IMR-90 (cell line): ENCODE data around the gene DCANP1. TPM values are rescaled to one million over a fixed set of nuclear protein-coding genes. Genes with fewer than 3 reads are reported as not detected.
A peak's percentile ranks its signal among the peaks of the same experiment; 100 is the strongest.

ENCODE experiments used
- ATAC-seq: fragments of 200-7000 bp; cut with Tn5 transposase; 2 replicates; pipeline ENCODE4 v1.9.1; 2020; ENCODE audit warnings: low read depth, mild to moderate bottlenecking, moderate library complexity
- BruUV-seq: library from RNA; stranded (reverse); fragments of 400-500 nt; replicated peaks from 2 replicates; lab custom pipeline; 2021; lab: Mats Ljungman, UMichigan
- CTCF ChIA-PET: fragments of 300-600 bp; formaldehyde crosslinking; extraction: SDS; loops from one replicate; lab custom pipeline; 2021; ENCODE audit warnings: antibody characterized with exemption; lab: Yijun Ruan, JAX
- POLR2A ChIA-PET: fragments of 300-600 bp; sonication (Branson Sonifier 250); formaldehyde crosslinking; loops from one replicate; lab custom pipeline; 2022; ENCODE audit warnings: antibody characterized with exemption; ENCODE audit not compliant: unreplicated experiment; lab: Charles Lee
- DNase-seq: peaks from one replicate; pipeline ENCODE4 v3.0.0; 2013
- H2AFZ ChIP-seq: replicated peaks from 2 replicates; pipeline ENCODE3; 2013; ENCODE audit warnings: low read length, mild to moderate bottlenecking; ENCODE audit not compliant: poor library complexity
- H2AK5ac ChIP-seq: 2 replicates; pipeline ENCODE4 v1.6.1; 2013; ENCODE audit warnings: low read depth, low read length, inconsistent platforms
- H2AK9ac ChIP-seq: replicated peaks from 2 replicates; pipeline ENCODE3; 2013; ENCODE audit warnings: mild to moderate bottlenecking, low read depth, low read length, moderate library complexity; ENCODE audit not compliant: poor library complexity
- H2BK120ac ChIP-seq: 2 replicates; pipeline ENCODE4 v1.6.1; 2013; ENCODE audit warnings: low read depth, low read length, inconsistent platforms
- H2BK15ac ChIP-seq: 3 replicates; pipeline ENCODE4 v1.6.1; 2013; ENCODE audit warnings: low read depth, low read length, inconsistent platforms
- H2BK20ac ChIP-seq: 2 replicates; pipeline ENCODE4 v1.6.1; 2013; ENCODE audit warnings: low read depth, mild to moderate bottlenecking, inconsistent platforms, low read length, moderate library complexity
- H2BK5ac ChIP-seq: 2 replicates; pipeline ENCODE4 v1.6.1; 2013; ENCODE audit warnings: mild to moderate bottlenecking, low read depth, low read length, inconsistent platforms; ENCODE audit not compliant: poor library complexity, severe bottlenecking
- H3K14ac ChIP-seq: replicated peaks from 2 replicates; pipeline ENCODE4 v1.6.1; 2013; ENCODE audit warnings: low read depth, low read length, inconsistent platforms
- H3K18ac ChIP-seq: 2 replicates; pipeline ENCODE4 v1.6.1; 2013; ENCODE audit warnings: low read depth, low read length, control low read depth
- H3K23ac ChIP-seq: 2 replicates; pipeline ENCODE4 v1.6.1; 2013; ENCODE audit warnings: low read depth, low read length, inconsistent platforms
- H3K27ac ChIP-seq: 2 replicates; pipeline ENCODE4 v1.5.1; 2013; ENCODE audit warnings: mild to moderate bottlenecking, control low read depth, low read length; ENCODE audit not compliant: insufficient read depth
- H3K27me3 ChIP-seq: 2 replicates; pipeline ENCODE4 v1.6.1; 2013; ENCODE audit warnings: low read length; ENCODE audit not compliant: control insufficient read depth, insufficient read depth
- H3K36me3 ChIP-seq: 2 replicates; pipeline ENCODE4 v1.6.1; 2013; ENCODE audit warnings: low read length, mixed read lengths; ENCODE audit not compliant: control insufficient read depth, insufficient read depth
- H3K4ac ChIP-seq: 2 replicates; pipeline ENCODE4 v1.6.1; 2013; ENCODE audit warnings: low read depth, low read length, inconsistent platforms
- H3K4me1 ChIP-seq: 2 replicates; pipeline ENCODE4 v1.6.1; 2013; ENCODE audit warnings: low read length, mixed read lengths; ENCODE audit not compliant: control insufficient read depth, insufficient read depth
- H3K4me2 ChIP-seq: 2 replicates; pipeline ENCODE4 v1.6.1; 2013; ENCODE audit warnings: low read depth, mild to moderate bottlenecking, control low read depth, low read length, moderate library complexity
- H3K4me3 ChIP-seq: 2 replicates; pipeline ENCODE4 v1.5.1; 2013; ENCODE audit warnings: low read depth, mild to moderate bottlenecking, control low read depth, low read length, moderate library complexity; ENCODE audit not compliant: insufficient read depth
- H3K56ac ChIP-seq: 2 replicates; pipeline ENCODE4 v1.6.1; 2013; ENCODE audit warnings: low read length, inconsistent platforms; ENCODE audit not compliant: insufficient read depth; ENCODE audit errors: extremely low read depth
- H3K79me1 ChIP-seq, 2 experiments: 2 replicates each; pipeline ENCODE4 v1.6.1; 2013; ENCODE audit warnings: low read length in 2 of 2, inconsistent platforms in 1 of 2, low read depth in 1 of 2
- H3K9ac ChIP-seq: 2 replicates; pipeline ENCODE4 v1.6.1; 2013; ENCODE audit warnings: low read depth, low read length, control low read depth
- H3K9me1 ChIP-seq: 2 replicates; pipeline ENCODE4 v1.6.1; 2013; ENCODE audit warnings: low read length, inconsistent platforms; ENCODE audit not compliant: insufficient read depth
- H3K9me3 ChIP-seq: 2 replicates; pipeline ENCODE4 v1.6.1; 2013; ENCODE audit warnings: low read length; ENCODE audit not compliant: control insufficient read depth, insufficient read depth
- H4K20me1 ChIP-seq: 2 replicates; pipeline ENCODE4 v1.6.1; 2013; ENCODE audit warnings: low read length, inconsistent platforms; ENCODE audit not compliant: insufficient read depth
- H4K5ac ChIP-seq: 2 replicates; pipeline ENCODE4 v1.6.1; 2013; ENCODE audit warnings: mild to moderate bottlenecking, low read depth, low read length, control low read depth
- H4K8ac ChIP-seq, 2 experiments: 2 replicates each; pipeline ENCODE4 v1.6.1; 2013; ENCODE audit warnings: low read depth in 2 of 2, low read length in 2 of 2, control low read depth in 1 of 2, inconsistent platforms in 1 of 2
- H4K91ac ChIP-seq: 2 replicates; pipeline ENCODE4 v1.6.1; 2013; ENCODE audit warnings: low read depth, low read length, inconsistent platforms; ENCODE audit not compliant: insufficient read depth
- CEBPB ChIP-seq: IDR thresholded peaks from 2 replicates; pipeline ENCODE4 v1.6.1; 2012; ENCODE audit warnings: low read depth, low read length, improper control_type of control experiment
- CTCF ChIP-seq: conservative IDR thresholded peaks from 2 replicates; pipeline ENCODE4 v1.5.1; 2012; ENCODE audit warnings: mild to moderate bottlenecking, low read depth, low read length, improper control_type of control experiment
- RAD21 ChIP-seq: IDR thresholded peaks from 2 replicates; pipeline ENCODE4 v1.6.1; 2012; ENCODE audit warnings: low read length, improper control_type of control experiment
- WGBS, 2 experiments: methylation state at CpG; one replicate each; pipeline versions ENCODE4 v1.1.5 to v1.1.7; 2013; ENCODE audit warnings: missing lambda C conversion rate in 2 of 2; ENCODE audit not compliant: insufficient read length in 1 of 2; ENCODE audit errors: extremely low coverage in 2 of 2; 5-methylcytosine and 5-hydroxymethylcytosine counted together
- dilution Hi-C: fragments of 300-500 bp; cut with HindIII; formaldehyde crosslinking; loops from one replicate; pipeline ENCODE4 v1.14.3; 2018; ENCODE audit warnings: low sequenced_read_pairs; ENCODE audit not compliant: unreplicated experiment
- in situ Hi-C: fragments of 300-500 bp; cut with MboI; formaldehyde crosslinking; loops from 3 replicates; pipeline ENCODE4 v1.14.3; 2019; ENCODE audit warnings: low sequenced_read_pairs, inconsistent platforms, mixed read lengths
- intact Hi-C: fragments of 100-400 bp; cut with micrococcal nuclease; formaldehyde crosslinking; loops from 2 replicates; pipeline ENCODE4 v1.10.0; 2022
- polyA plus RNA-seq, 3 experiments: library from polyadenylated mRNA; depleted of rRNA; stranded (reverse); fragments of >200 nt; gene quantifications; 2 replicates each; pipeline ENCODE4 v1.2.3, GENCODE V29; 2012; ENCODE audit warnings: low replicate concordance in 1 of 3
- total RNA-seq: library from RNA; depleted of rRNA; stranded (reverse); fragments of >200 nt; gene quantifications from 2 replicates; pipeline ENCODE4 v1.2.3, GENCODE V29; 2012

Gene DCANP1
- total and polyA plus RNA-seq, 2 of the 4 experiments (the other 2 are of a cell fraction) = not detected

GRCh38 chr5:135436951-135437418, 10.2 kb downstream of the DCANP1 start:
- POLR2A ChIA-PET = no interaction called here
- TF ChIP-seq CEBPB = no peak
- TF ChIP-seq CTCF = no peak
- no peak for TF ChIP-seq RAD21
- CTCF ChIA-PET = no interaction called here

More at GRCh38 chr5:135436951-135437418, 10.2 kb downstream of the DCANP1 start:
- Histone ChIP-seq H2AK9ac (peak overlapping the region; percentile 6), H3K9ac (no peak overlapping the region), H3K23ac (no peak overlapping the region), H2AK5ac (peak overlapping the region; percentile 5), H3K79me1 (no peaks in the 10 kb centered on the region), H3K36me3 (no peaks in the 10 kb centered on the region), H3K14ac (no peak overlapping the region), H3K4me1 (peaks cover 24% of the 10 kb centered on the region), H2BK5ac (no peak overlapping the region), H3K56ac (no peak overlapping the region), H4K5ac (no peak overlapping the region), H3K27ac (no peak overlapping the region), H4K8ac (peak overlapping the region in 1 of 2 experiments; percentile 2; a peak in 1 of 4 replicates), H3K18ac (no peak overlapping the region), H3K4me3 (no peak overlapping the region), H2AFZ (peak overlapping the region; percentile 48), H3K4me2 (no peak overlapping the region), H3K4ac (peak overlapping the region; percentile 32; the same call in 1 of the 2 replicates), H3K9me1 (peaks cover 17% of the 10 kb centered on the region), H2BK20ac (peak overlapping the region; percentile 8), H2BK15ac (peak overlapping the region; percentile 74; the same call in 1 of the 3 replicates), H4K91ac (no peak overlapping the region), H3K9me3 (no peaks in the 10 kb centered on the region), H4K20me1 (0 out of 2 replicates have a peak, but pooled peaks cover 3% of the 10 kb centered on the region), H3K27me3 (no peaks in the 10 kb centered on the region), H2BK120ac (peak overlapping the region; percentile 49; the same call in 1 of the 2 replicates)
- no peak for DNase-seq
- in situ Hi-C loops (no loop called here), dilution Hi-C loops (no loop called here), intact Hi-C loops (loop anchor here (10.0 kb wide), 1 partner anchor 232 kb away; no protein-coding TSS in a partner anchor)
- no peak for ATAC-seq
- 80% methylated on average over 1 of the region's 7 CpGs; no CpG with 5 or more reads in 1 of the 2 experiments for WGBS, 2 experiments
- no TSS peak for BruUV-seq
